HepG2 (cell line): ENCODE measurements around the gene METTL23.

Source experiments
- CTCF ChIP-seq: sonication (generic); formaldehyde crosslinking; IDR thresholded peaks from 2 replicates; pipeline ENCODE4 v1.5.0; 2020; ENCODE audit warnings: mild to moderate bottlenecking, missing genetic modification reagents, moderate library complexity
- EZH2 ChIP-seq: conservative IDR thresholded peaks from 2 replicates; pipeline ENCODE4 v1.6.1; 2012; ENCODE audit warnings: mild to moderate bottlenecking, low read depth, low read length, moderate library complexity
- KDM3A ChIP-seq: IDR thresholded peaks from 2 replicates; pipeline ENCODE4 v1.6.1; 2018; ENCODE audit warnings: low read depth, missing compliant biosample characterization
- PCBP2 ChIP-seq: fragments of 200-400 bp; formaldehyde crosslinking; optimal IDR thresholded peaks from 2 replicates; pipeline ENCODE3; 2018; ENCODE audit warnings: low read length, low read depth; ENCODE audit not compliant: poor library complexity, severe bottlenecking
- REL ChIP-seq: sonication (generic); formaldehyde crosslinking; conservative IDR thresholded peaks from 2 replicates; pipeline ENCODE4 v1.8.0; 2022; ENCODE audit warnings: mild to moderate bottlenecking, missing genetic modification reagents, moderate library complexity
- RFX1 ChIP-seq: fragments of 450-650 bp; IDR thresholded peaks from 2 replicates; pipeline ENCODE4 v1.6.1; 2017
- SP1 ChIP-seq, 2 experiments: fragments of 450-650 bp in 1 of 2; sonication (generic) in 1 of 2; formaldehyde crosslinking in 1 of 2; IDR thresholded peaks; 2 replicates each; pipeline versions ENCODE4 v1.4.0 to v1.6.1; 2016 to 2020; ENCODE audit warnings: missing genetic modification reagents in 1 of 2
- TCF7L2 ChIP-seq: IDR thresholded peaks from 2 replicates; pipeline ENCODE4 v1.6.1; 2011; ENCODE audit warnings: mild to moderate bottlenecking, low read depth, low read length, moderate library complexity
- U2AF2 ChIP-seq: fragments of 200-400 bp; formaldehyde crosslinking; IDR thresholded peaks from 2 replicates; pipeline ENCODE4 v1.6.1; 2017; ENCODE audit warnings: low read depth, mild to moderate bottlenecking, low read length
- ZNF383 ChIP-seq: sonication (generic); formaldehyde crosslinking; IDR thresholded peaks from 2 replicates; pipeline ENCODE4 v1.4.0; 2020; ENCODE audit warnings: missing genetic modification reagents, mild to moderate bottlenecking, borderline replicate concordance
- ZNF570 ChIP-seq: sonication (generic); formaldehyde crosslinking; IDR thresholded peaks from 2 replicates; pipeline ENCODE4 v1.4.0; 2020; ENCODE audit warnings: mild to moderate bottlenecking, missing genetic modification reagents, borderline replicate concordance
- TF ChIP-seq, protein P1 (sequence below): IDR thresholded peaks from 2 replicates; pipeline ENCODE4 v1.6.1; 2016; ENCODE audit warnings: missing compliant biosample characterization, missing genetic modification reagents, borderline replicate concordance
- TF ChIP-seq, protein P2 (sequence below), 2 experiments: sonication (generic) in 1 of 2; formaldehyde crosslinking in 1 of 2; IDR thresholded peaks; 2 replicates each; pipeline versions ENCODE4 v1.4.0 to v1.6.1; 2016 to 2020; ENCODE audit warnings: borderline replicate concordance in 1 of 2, low read depth in 1 of 2, mild to moderate bottlenecking in 1 of 2, missing genetic modification reagents in 1 of 2

GRCh38 chr17:76682296-76682695, 44.3 kb upstream of the METTL23 start:
- TF ChIP-seq, protein P1, sequence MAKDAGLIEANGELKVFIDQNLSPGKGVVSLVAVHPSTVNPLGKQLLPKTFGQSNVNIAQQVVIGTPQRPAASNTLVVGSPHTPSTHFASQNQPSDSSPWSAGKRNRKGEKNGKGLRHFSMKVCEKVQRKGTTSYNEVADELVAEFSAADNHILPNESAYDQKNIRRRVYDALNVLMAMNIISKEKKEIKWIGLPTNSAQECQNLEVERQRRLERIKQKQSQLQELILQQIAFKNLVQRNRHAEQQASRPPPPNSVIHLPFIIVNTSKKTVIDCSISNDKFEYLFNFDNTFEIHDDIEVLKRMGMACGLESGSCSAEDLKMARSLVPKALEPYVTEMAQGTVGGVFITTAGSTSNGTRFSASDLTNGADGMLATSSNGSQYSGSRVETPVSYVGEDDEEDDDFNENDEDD (CRISPR knock-in tag): no peak
- no peak for TF ChIP-seq EZH2
- no peak for TF ChIP-seq U2AF2
- no peak for TF ChIP-seq CTCF
- no peak for TF ChIP-seq KDM3A (CRISPR knock-in tag)
- TF ChIP-seq PCBP2: no peak
- no peak for TF ChIP-seq REL (CRISPR knock-in tag)
- no peak for TF ChIP-seq ZNF570
- TF ChIP-seq, protein P2, sequence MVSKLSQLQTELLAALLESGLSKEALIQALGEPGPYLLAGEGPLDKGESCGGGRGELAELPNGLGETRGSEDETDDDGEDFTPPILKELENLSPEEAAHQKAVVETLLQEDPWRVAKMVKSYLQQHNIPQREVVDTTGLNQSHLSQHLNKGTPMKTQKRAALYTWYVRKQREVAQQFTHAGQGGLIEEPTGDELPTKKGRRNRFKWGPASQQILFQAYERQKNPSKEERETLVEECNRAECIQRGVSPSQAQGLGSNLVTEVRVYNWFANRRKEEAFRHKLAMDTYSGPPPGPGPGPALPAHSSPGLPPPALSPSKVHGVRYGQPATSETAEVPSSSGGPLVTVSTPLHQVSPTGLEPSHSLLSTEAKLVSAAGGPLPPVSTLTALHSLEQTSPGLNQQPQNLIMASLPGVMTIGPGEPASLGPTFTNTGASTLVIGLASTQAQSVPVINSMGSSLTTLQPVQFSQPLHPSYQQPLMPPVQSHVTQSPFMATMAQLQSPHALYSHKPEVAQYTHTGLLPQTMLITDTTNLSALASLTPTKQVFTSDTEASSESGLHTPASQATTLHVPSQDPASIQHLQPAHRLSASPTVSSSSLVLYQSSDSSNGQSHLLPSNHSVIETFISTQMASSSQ (IDR thresholded peaks at IDR 0.05; ENCODE audit: low read depth): no peak
- TF ChIP-seq, protein P2 (CRISPR knock-in tag; IDR thresholded peaks at IDR 0.05; ENCODE audit: borderline replicate concordance): no peak
- no peak for TF ChIP-seq SP1 (IDR thresholded peaks at IDR 0.05)
- TF ChIP-seq SP1 (CRISPR knock-in tag; IDR thresholded peaks at IDR 0.05): no peak
- TF ChIP-seq RFX1: no peak
- TF ChIP-seq TCF7L2: no peak
- no peak for TF ChIP-seq ZNF383 (CRISPR knock-in tag)
